Measurements from ENCODE around the gene GTSF1L. TPM values are rescaled to one million over a fixed set of nuclear protein-coding genes. Genes with fewer than 3 reads are reported as not detected.

GTSF1L gene
- total RNA-seq, 1 experiment from 2014 or later, result not detected

DNA sequence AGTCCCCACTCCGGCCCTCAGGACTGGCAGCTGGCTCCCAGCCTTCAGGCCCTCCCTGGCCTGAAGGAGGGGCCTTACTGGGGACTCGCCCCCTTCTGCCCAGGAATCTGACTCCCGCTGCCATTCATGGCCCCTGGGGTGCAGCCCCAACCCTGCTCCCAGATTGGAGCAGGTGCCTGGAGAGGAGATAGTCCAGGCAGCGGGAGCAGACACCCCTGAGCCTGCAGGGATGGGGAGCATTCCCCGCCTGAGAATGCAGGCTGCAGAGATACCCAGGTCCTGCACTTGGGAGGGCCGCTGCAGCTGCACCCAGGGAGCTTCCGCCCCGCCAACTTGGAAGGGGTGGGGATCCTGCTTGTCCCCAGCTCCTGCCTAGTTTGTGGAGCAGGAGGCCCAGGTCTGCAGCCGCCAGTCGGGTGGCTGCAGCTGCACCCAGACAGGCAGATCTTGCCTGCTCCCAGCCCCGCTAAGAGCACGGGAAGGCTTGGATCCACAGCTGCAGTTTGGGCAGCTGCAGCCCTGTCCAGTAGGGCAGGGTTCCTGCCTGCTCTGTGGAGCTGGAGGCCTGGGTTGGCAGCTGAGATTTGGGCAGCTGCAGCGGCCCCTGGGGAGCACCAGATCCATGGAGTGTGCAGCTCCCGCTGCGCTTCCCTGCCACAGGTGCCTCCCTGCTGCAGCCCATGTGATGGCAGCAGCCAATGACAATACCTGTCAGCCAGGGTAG lies 5.2 kb downstream of the GTSF1L start:
- no peak overlapping the region for H2AFZ ChIP-seq
- no peak for DNase-seq
- H3K9me3 ChIP-seq (ENCODE audit: insufficient read depth, low read depth), result no peaks in the 10 kb centered on the region
- no TSS peak for BruUV-seq (replicated peaks)
- no peaks in the 10 kb centered on the region for H4K20me1 ChIP-seq (ENCODE audit: insufficient read depth)
- intact Hi-C loops (cut with micrococcal nuclease; ENCODE audit: unreplicated experiment), result no loop called here
- H3K4me2 ChIP-seq, result no peak overlapping the region
- no peaks in the 10 kb centered on the region for H3K4me1 ChIP-seq (replicated peaks; ENCODE audit: insufficient read depth)
- H3K27me3 ChIP-seq (ENCODE audit: insufficient read depth, low read depth), result no peaks in the 10 kb centered on the region
- H3K4me3 ChIP-seq, result no peak overlapping the region
- H3K36me3 ChIP-seq (ENCODE audit: low read depth), result no peaks in the 10 kb centered on the region
- TF ChIP-seq, protein P1, sequence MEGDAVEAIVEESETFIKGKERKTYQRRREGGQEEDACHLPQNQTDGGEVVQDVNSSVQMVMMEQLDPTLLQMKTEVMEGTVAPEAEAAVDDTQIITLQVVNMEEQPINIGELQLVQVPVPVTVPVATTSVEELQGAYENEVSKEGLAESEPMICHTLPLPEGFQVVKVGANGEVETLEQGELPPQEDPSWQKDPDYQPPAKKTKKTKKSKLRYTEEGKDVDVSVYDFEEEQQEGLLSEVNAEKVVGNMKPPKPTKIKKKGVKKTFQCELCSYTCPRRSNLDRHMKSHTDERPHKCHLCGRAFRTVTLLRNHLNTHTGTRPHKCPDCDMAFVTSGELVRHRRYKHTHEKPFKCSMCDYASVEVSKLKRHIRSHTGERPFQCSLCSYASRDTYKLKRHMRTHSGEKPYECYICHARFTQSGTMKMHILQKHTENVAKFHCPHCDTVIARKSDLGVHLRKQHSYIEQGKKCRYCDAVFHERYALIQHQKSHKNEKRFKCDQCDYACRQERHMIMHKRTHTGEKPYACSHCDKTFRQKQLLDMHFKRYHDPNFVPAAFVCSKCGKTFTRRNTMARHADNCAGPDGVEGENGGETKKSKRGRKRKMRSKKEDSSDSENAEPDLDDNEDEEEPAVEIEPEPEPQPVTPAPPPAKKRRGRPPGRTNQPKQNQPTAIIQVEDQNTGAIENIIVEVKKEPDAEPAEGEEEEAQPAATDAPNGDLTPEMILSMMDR (conservative IDR thresholded peaks at IDR 0.05), result no peak
- no peak for TF ChIP-seq EZH2 (IDR thresholded peaks at IDR 0.05; ENCODE audit: low read depth)
- H3K79me2 ChIP-seq (ENCODE audit: low read depth), result no peaks in the 10 kb centered on the region
- POLR2A ChIA-PET (ENCODE audit: unreplicated experiment), result interaction anchor here (0.6 kb wide), 1 partner anchor 10 kb away, joined by 4 read pairs; no protein-coding TSS in a partner anchor
- no peaks in the 10 kb centered on the region for H3K9me2 ChIP-seq (ENCODE audit: insufficient read depth)
- H3F3A ChIP-seq (ENCODE audit: insufficient read depth, low read depth), result no peaks in the 10 kb centered on the region
- CTCF ChIA-PET, result no interaction called here
- H3K27ac ChIP-seq, result no peak overlapping the region

DNA sequence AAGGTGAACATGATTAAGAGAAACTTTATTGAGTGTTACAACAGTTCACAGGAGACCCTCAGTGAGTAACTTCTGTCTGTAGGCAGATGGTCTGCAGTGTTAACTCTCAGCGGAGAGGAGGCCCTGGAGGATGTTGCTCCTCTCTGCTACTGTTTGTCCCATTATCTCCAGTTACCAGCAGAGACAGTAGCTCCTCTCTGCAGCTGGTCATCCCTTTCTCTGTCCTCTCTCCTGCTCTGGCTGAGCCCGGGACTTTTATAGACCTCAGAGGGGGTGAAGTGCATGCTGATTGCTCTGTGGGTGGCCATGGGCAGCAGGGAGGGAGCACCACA lies 5.7 kb downstream of the GTSF1L start:
- H3K4me3 ChIP-seq, result no peak overlapping the region
- BruUV-seq (replicated peaks), result no TSS peak
- H3K27ac ChIP-seq, result no peak overlapping the region
- no peak for DNase-seq
- intact Hi-C loops (cut with micrococcal nuclease; ENCODE audit: unreplicated experiment), result no loop called here
- H3K36me3 ChIP-seq (ENCODE audit: low read depth), result no peaks in the 10 kb centered on the region
- TF ChIP-seq EZH2 (IDR thresholded peaks at IDR 0.05; ENCODE audit: low read depth), result no peak
- TF ChIP-seq, protein P1 (conservative IDR thresholded peaks at IDR 0.05), result no peak
- H3K4me1 ChIP-seq (replicated peaks; ENCODE audit: insufficient read depth), result no peaks in the 10 kb centered on the region
- no peaks in the 10 kb centered on the region for H3F3A ChIP-seq (ENCODE audit: insufficient read depth, low read depth)
- ChIA-PET CTCF (no interaction called here), POLR2A (ENCODE audit: unreplicated experiment) (interaction anchor here (0.6 kb wide), 1 partner anchor 10 kb away, joined by 4 read pairs; no protein-coding TSS in a partner anchor)
- no peak overlapping the region for H3K4me2 ChIP-seq
- no peak overlapping the region for H2AFZ ChIP-seq
- no peaks in the 10 kb centered on the region for H3K9me3 ChIP-seq (ENCODE audit: insufficient read depth, low read depth)
- H3K9me2 ChIP-seq (ENCODE audit: insufficient read depth), result no peaks in the 10 kb centered on the region
- no peaks in the 10 kb centered on the region for H4K20me1 ChIP-seq (ENCODE audit: insufficient read depth)
- H3K79me2 ChIP-seq (ENCODE audit: low read depth), result no peaks in the 10 kb centered on the region
- no peaks in the 10 kb centered on the region for H3K27me3 ChIP-seq (ENCODE audit: insufficient read depth, low read depth)

DNA sequence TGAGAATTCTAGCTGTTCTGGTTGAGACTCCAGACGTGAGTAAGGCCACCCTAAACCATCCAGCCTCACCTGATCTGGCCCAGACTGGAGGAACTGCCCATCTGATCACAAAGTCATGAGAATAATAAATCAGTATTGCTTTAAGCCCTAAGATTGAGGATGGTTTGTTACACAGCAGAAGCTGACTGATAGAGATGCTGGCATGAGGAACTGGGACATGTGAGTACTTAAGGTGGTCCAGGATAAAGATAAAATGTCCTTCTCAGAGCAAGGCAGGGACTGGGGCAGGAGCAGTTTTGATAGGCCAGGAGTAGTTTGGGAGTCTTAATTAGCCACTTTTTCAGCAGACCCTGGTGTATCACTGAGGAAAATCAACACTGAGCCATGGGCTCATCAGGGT lies 6.8 kb downstream of the GTSF1L start:
- no peaks in the 10 kb centered on the region for H3K27me3 ChIP-seq (ENCODE audit: insufficient read depth, low read depth)
- H3K4me2 ChIP-seq, result no peak overlapping the region
- no peak overlapping the region for H2AFZ ChIP-seq
- H4K20me1 ChIP-seq (ENCODE audit: insufficient read depth), result no peaks in the 10 kb centered on the region
- H3K9me2 ChIP-seq (ENCODE audit: insufficient read depth), result no peaks in the 10 kb centered on the region
- no TSS peak for BruUV-seq (replicated peaks)
- intact Hi-C loops (cut with micrococcal nuclease; ENCODE audit: unreplicated experiment), result no loop called here
- no peak for DNase-seq
- no peaks in the 10 kb centered on the region for H3K36me3 ChIP-seq (ENCODE audit: low read depth)
- H3K79me2 ChIP-seq (ENCODE audit: low read depth), result no peaks in the 10 kb centered on the region
- ChIA-PET POLR2A (ENCODE audit: unreplicated experiment) (no interaction called here), CTCF (no interaction called here)
- H3F3A ChIP-seq (ENCODE audit: insufficient read depth, low read depth), result no peaks in the 10 kb centered on the region
- no peak for TF ChIP-seq EZH2 (IDR thresholded peaks at IDR 0.05; ENCODE audit: low read depth)
- TF ChIP-seq, protein P1 (conservative IDR thresholded peaks at IDR 0.05), result no peak
- no peak overlapping the region for H3K27ac ChIP-seq
- H3K4me1 ChIP-seq (replicated peaks; ENCODE audit: insufficient read depth), result no peaks in the 10 kb centered on the region
- no peak overlapping the region for H3K4me3 ChIP-seq
- H3K9me3 ChIP-seq (ENCODE audit: insufficient read depth, low read depth), result no peaks in the 10 kb centered on the region
